Astrocyte (in vitro differentiated cells and primary cell): ENCODE measurements around the gene PIAS2.

ENCODE experiments used
- CTCF ChIP-seq: IDR thresholded peaks from 2 replicates; pipeline ENCODE4 v1.5.1; 2011; ENCODE audit warnings: low read depth, mild to moderate bottlenecking, inconsistent platforms, low read length, moderate library complexity; ENCODE audit not compliant: insufficient read depth
- EZH2 ChIP-seq: IDR thresholded peaks from 2 replicates; pipeline ENCODE4 v1.6.1; 2012; ENCODE audit warnings: mild to moderate bottlenecking, low read length, inconsistent platforms; ENCODE audit not compliant: insufficient read depth

GRCh38 chr18:46831434-46831833 lies 85.9 kb downstream of the PIAS2 start:
- TF ChIP-seq CTCF (no peak), EZH2 (no peak)
